ENCODE data around the gene WNK1.
"Not testable (repeated sequence)": the region's sequence is repeated elsewhere in the genome, so short reads cannot be mapped to it uniquely, and the experiment has no call there.

The WNK1 gene

GRCh38 chr12:913919-914698 lies 161.7 kb downstream of the WNK1 start:
- peak; percentile 87 for DNase-seq

GRCh38 chr12:915090-915489 lies 162.7 kb downstream of the WNK1 start:
- DNase-seq, result no peak

DNA sequence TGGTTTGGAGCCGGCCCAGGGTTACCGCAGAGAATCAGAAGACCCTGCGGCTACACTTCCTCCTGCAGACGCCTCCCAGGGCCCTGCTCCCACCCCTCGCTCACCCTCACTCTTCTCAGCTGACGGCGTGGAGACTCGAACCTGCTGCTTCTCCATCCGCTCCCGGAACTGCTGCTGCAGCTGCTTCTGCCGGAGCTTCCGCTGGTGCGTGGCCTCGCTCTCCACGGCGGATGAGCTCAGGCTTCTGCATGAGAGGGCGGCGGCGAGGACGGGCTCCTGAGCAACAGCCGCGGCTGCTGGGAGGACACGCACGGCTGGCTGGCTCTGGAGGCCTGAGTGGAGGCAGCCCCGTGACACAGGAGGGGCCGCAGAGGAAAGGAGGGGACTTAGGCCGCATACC lies 163.9 kb downstream of the WNK1 start:
- no peak for DNase-seq

DNA sequence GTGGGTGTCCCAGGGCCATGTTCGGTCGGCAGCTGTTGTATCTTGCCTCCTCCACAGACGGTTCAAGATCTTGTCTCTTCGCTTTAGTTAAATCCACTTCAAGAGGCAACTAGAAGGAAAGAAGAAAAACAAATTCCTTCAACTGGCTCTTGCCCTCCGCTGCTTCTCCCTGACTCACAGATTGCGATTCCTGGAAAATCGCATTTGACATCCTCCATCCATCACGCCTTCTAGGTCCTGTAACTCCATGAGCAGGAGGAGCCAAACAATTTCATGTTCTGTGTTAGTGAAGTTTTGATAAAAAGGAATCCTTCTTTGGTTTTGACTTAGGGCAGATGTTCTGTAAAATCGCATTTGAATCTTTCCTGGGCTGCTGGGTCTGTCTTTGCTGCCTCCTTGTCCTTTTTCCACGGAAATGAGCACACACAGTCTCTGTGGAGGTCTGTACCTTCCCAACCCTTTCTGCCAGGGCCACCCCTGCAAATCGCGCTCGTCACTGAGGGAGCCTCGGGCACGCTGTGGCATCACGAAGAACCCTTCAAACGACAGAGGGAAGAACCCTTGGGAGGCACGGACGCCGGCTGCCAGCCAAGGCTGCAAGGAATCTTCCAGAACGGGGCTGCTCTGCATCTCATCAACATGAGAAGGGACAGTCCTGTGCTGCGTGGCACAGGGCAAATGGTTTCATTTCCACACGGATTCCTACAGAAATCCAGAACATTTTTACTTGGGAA lies 164.5 kb downstream of the WNK1 start:
- no peak for DNase-seq

- no peak for DNase-seq
Observed at GRCh38 chr12:920676-921075, 168.3 kb downstream of the WNK1 start.

- no peak for DNase-seq
Observed at GRCh38 chr12:922285-922684, 169.9 kb downstream of the WNK1 start.

DNA sequence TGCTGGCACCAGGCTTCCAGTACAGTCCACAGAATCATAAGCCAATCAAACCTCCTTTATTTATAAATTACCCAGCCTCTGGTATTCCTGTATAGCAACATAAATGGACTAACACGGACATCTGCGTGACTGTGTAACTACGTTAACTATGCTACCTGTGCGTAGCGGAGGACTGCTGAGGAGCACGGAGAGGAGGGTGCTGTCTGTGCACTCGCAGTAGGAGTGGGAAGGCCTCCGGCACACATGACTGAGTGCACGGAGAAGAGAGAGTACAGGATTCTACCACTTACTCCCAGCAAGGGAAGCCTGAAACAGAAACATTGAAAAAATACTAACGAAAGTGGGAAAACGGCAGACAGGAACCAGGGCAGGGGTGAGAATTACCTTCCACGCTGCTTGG lies 174.3 kb downstream of the WNK1 start:
- DNase-seq, result no peak

DNA sequence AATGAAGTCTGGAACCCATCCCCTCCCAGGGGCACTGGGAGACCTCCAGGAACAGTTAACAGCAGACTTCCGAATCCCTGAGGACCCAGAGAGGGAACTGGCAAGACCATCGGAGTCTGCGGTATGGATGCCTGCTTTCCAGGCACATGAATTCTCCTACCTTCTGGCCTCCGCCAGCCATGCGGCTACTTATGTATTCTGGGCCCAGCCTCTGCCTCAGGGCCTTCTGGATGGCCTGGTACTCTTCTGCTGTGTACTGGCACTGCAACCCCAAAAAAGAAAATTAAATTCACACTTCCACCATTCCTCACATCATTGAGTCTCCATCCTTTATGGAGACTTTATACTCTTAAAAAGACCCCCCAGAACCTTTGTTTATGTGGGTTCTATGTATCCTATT lies 178.7 kb downstream of the WNK1 start:
- DNase-seq, result no peak

GRCh38 chr12:931591-931990 lies 179.2 kb downstream of the WNK1 start:
- no peak for DNase-seq

DNA sequence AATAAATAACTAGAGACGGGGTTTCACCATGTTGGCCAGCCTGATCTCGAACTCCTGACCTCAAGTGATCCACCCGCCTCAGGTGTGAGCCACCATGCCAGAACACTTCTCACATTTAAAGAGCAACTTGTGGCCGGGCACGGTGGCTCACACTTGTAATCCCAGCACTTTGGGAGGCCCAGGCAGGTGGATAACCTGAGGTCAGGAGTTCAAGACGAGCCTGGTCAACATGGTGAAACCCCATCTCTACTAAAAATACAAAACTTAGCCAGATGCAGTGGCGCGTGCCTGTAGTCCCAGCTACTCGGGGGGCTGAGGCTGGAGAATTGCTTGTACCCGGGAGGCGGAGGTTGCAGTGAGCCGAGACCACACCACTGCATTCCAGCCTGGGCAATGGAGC lies 183.5 kb downstream of the WNK1 start:
- DNase-seq, result not testable (repeated sequence)

GRCh38 chr12:936377-937345 lies 184.3 kb downstream of the WNK1 start:
- DNase-seq, result no peak

- DNase-seq, result no peak
Observed at GRCh38 chr12:938810-939209, 186.4 kb downstream of the WNK1 start.

GRCh38 chr12:943051-943450 lies 190.7 kb downstream of the WNK1 start:
- no peak for DNase-seq

GRCh38 chr12:944211-944610 lies 191.8 kb downstream of the WNK1 start:
- no peak for DNase-seq

- no peak for DNase-seq
Observed at GRCh38 chr12:946212-946611, 193.8 kb downstream of the WNK1 start.

DNA sequence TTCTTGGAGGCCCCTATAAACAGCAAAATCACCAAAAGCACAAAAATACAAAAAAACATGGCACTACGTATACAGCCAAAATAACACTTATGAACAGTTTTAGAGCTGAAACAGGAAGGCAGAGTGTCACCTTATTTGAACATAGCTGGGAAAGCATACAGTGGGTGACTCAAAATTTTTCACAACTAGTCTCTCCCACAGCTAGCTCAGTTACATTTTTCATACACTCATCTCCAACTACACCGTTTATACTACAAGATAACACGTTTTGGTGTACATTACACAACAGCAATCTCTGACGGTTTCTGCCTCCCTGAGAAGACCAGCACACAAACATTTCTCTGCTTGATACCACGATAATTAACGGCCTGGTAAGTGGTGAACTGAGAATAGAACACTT lies 194.3 kb downstream of the WNK1 start:
- DNase-seq, result peak; percentile 8

- DNase-seq, result no peak
Observed at GRCh38 chr12:948238-948637, 195.9 kb downstream of the WNK1 start.

DNA sequence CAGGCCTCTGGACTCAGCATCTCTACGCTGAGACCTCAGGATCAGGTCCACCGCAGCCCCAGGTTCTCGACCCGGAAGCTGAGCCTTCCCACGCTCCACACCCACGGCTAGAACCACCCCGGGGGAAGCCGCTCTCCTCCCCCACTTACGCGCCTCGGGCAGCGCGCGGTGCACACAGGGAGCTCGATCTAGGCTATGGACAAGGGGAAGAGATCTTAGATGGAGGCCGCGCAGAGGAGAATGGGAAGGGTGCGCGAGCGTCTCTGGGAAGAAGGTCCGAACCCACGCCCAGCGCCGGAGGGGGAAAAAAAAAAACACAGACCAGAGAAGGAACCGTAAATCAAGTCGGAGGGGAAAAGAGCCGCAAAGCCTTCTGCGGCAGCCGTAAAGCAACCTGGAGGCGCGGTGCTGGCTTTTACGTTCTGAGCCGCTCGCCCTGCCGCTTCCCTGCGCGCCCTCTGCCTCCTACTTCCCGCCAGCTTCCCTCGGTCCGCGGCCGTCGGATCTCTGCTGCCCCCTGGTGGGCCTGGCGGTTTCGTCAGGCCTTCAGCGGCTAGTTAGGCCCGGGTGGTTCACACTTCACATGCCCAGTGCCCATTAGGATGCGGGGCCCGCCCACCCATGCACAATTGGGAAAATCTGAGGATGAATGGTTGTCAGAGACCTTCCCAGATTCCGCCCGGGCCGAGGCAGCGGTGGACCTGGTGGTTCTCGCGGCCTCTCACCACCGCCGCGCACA lies 197.2 kb downstream of the WNK1 start, which contains the start of gene RAD52:
RAD52 (minus strand) TSS at position 242 of the 739 bp plus-strand sequence. CDS start 16,636 bp downstream, outside the sequence.
- DNase-seq, result peak; percentile 99

DNA sequence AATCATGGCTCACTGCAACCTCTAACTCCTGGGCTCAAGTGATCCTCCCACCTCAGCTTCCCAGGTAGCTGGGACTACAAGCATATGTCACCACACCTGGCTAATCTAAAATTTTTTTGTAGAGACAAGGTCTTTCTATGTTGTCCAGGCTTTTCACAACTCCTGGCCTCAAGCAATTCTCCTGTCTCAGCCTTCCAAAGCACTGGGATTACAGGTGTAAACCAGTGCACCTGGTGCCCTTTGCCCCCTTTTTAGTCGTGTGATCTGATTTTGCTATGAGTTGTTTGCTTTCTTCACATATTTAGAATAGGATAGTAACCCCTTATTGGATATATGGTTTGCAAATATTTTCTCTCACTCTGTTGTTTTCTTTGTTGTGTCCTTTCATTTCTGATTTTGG lies 198.8 kb downstream of the WNK1 start:
- DNase-seq, result no peak

GRCh38 chr12:953776-954175 lies 201.4 kb downstream of the WNK1 start:
- DNase-seq, result peak; percentile 74

DNA sequence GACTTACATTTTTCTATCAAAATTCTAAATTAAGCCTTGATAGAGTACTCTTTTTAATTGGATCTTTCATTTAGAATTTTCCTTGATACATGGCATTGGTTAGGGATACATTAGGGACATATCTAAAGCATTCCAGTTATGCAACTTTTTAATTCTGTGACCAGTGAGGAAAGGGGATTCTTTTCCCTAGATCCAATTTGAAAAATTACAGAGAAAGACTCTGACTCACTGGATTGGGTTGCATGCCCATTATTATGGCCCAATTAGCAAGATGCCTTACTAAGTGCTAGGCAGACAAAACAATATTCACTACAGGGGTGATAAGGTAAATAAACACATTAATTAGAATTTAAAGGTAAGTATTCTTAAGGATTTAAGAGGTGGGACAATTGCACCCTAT lies 202.4 kb downstream of the WNK1 start:
- DNase-seq, result peak; percentile 18

DNA sequence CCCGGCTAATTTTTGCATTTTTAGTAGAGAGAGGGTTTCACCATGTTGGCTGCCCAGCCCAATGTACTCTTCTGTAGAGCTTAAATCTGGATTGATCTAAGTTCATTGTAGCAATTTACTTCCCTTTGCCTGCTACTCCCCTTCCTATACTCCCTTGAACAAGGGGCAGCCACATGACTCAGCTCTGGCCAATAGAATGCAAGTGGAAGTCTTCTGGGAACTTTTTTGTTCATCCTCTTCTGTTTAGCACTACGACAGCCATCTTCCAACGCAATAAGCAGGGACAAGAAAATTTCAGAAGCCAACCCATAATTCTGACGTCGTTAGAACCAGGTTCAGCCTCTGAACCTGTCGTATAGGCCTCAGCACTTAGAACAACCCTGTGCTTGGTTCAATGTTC lies 203.6 kb downstream of the WNK1 start:
- no peak for DNase-seq

Data from EL (cell line).